K562 (cell line): Measurements from ENCODE around the gene ASIC3. TPM values are rescaled to one million over a fixed set of nuclear protein-coding genes. Genes with fewer than 3 reads are reported as not detected.

ENCODE experiments used
- ATF7 ChIP-seq: fragments of 450-650 bp; IDR thresholded peaks from 2 replicates; pipeline ENCODE4 v1.7.1; 2014; ENCODE audit warnings: mild to moderate bottlenecking, moderate library complexity
- BCOR ChIP-seq: fragments of 450-650 bp; IDR thresholded peaks from 2 replicates; pipeline ENCODE4 v1.6.1; 2016
- CAMTA2 ChIP-seq: fragments of 250-450 bp; sonication (Bioruptor Pico); conservative IDR thresholded peaks from 2 replicates; pipeline ENCODE4 v1.5.1; 2022
- CCNT2 ChIP-seq: IDR thresholded peaks from 2 replicates; pipeline ENCODE4 v1.6.1; 2011; ENCODE audit warnings: borderline replicate concordance, low read depth, mild to moderate bottlenecking, moderate library complexity, mixed read lengths, low read length; ENCODE audit not compliant: insufficient read length; ENCODE audit errors: extremely low read depth
- CEBPB ChIP-seq: fragments of 450-650 bp; IDR thresholded peaks from 2 replicates; pipeline ENCODE4 v1.6.1; 2016; ENCODE audit warnings: missing genetic modification characterization, missing compliant biosample characterization
- CHD2 ChIP-seq: IDR thresholded peaks from 2 replicates; pipeline ENCODE4 v1.6.1; 2011; ENCODE audit warnings: low read depth, low read length
- E2F3 ChIP-seq: fragments of 250-450 bp; sonication (Bioruptor Pico); IDR thresholded peaks from 2 replicates; pipeline ENCODE4 v1.4.0; 2020; ENCODE audit warnings: mild to moderate bottlenecking
- FOS ChIP-seq: IDR thresholded peaks from 3 replicates; pipeline ENCODE4 v1.6.1; 2011; ENCODE audit not compliant: insufficient read length; ENCODE audit errors: extremely low read depth
- FOXA1 ChIP-seq: fragments of 450-650 bp; IDR thresholded peaks from 2 replicates; pipeline ENCODE4 v1.6.1; 2016; ENCODE audit warnings: mild to moderate bottlenecking, borderline replicate concordance
- HDAC2 ChIP-seq: fragments of 450-650 bp; IDR thresholded peaks from 2 replicates; pipeline ENCODE4 v1.6.1; 2016; ENCODE audit warnings: mild to moderate bottlenecking
- HDGF ChIP-seq: fragments of 450-650 bp; IDR thresholded peaks from 2 replicates; pipeline ENCODE4 v1.6.1; 2016
- MTA1 ChIP-seq: fragments of 450-650 bp; IDR thresholded peaks from 2 replicates; pipeline ENCODE4 v1.6.1; 2017; ENCODE audit warnings: borderline replicate concordance
- MXI1 ChIP-seq: IDR thresholded peaks from 2 replicates; pipeline ENCODE4 v1.6.1; 2011; ENCODE audit warnings: low read depth, mild to moderate bottlenecking, improper control_type of control experiment, low read length
- NCOA2 ChIP-seq, 2 experiments: fragments of 450-650 bp; IDR thresholded peaks; 2 replicates each; pipeline ENCODE4 v1.6.1; 2018; ENCODE audit warnings: mild to moderate bottlenecking in 2 of 2, moderate library complexity in 1 of 2; ENCODE audit not compliant: partially characterized antibody in 2 of 2
- NEUROD1 ChIP-seq: fragments of 150-350 bp; IDR thresholded peaks from 2 replicates; pipeline ENCODE4 v1.6.1; 2014; ENCODE audit warnings: borderline replicate concordance, low read length, low read depth; ENCODE audit not compliant: partially characterized antibody
- NFRKB ChIP-seq: fragments of 450-650 bp; IDR thresholded peaks from 2 replicates; pipeline ENCODE4 v1.6.1; 2016; ENCODE audit warnings: low read depth
- RFX5 ChIP-seq: IDR thresholded peaks from 2 replicates; pipeline ENCODE4 v1.6.1; 2011; ENCODE audit warnings: low read depth, mild to moderate bottlenecking, improper control_type of control experiment, low read length
- SIN3A ChIP-seq, 2 experiments: fragments of 150-350 bp in 1 of 2; IDR thresholded peaks; 2 replicates each; pipeline ENCODE4 v1.6.1; 2011 to 2016; ENCODE audit warnings: borderline replicate concordance in 2 of 2, low read depth in 2 of 2, low read length in 2 of 2, mild to moderate bottlenecking in 2 of 2, moderate library complexity in 2 of 2; ENCODE audit not compliant: control insufficient read depth in 1 of 2
- SRSF3 ChIP-seq: fragments of 200-400 bp; formaldehyde crosslinking; IDR thresholded peaks from 2 replicates; pipeline ENCODE4 v1.6.1; 2016; ENCODE audit warnings: mild to moderate bottlenecking, low read length, moderate library complexity; ENCODE audit not compliant: insufficient read depth
- STAG1 ChIP-seq: sonication (generic); formaldehyde crosslinking; IDR thresholded peaks from 2 replicates; pipeline ENCODE4 v1.5.0; 2020; ENCODE audit warnings: missing genetic modification reagents, borderline replicate concordance
- ZNF23 ChIP-seq: fragments of 250-450 bp; sonication (Bioruptor Pico); IDR thresholded peaks from 2 replicates; pipeline ENCODE4 v1.4.0; 2020; ENCODE audit warnings: mild to moderate bottlenecking
- ZNF561 ChIP-seq: fragments of 450-650 bp; formaldehyde crosslinking; conservative IDR thresholded peaks from 2 replicates; pipeline ENCODE4 v1.4.0; 2020; ENCODE audit warnings: mild to moderate bottlenecking, moderate library complexity
- polyA plus RNA-seq, 8 experiments: library from polyadenylated mRNA; depleted of rRNA in 4 of 8; stranded (reverse) in 5 of 8; unstranded in 3 of 8; fragments of >200 nt; fragmentation: Nextera tagmentation in 2 of 8; fragmentation: Illumina TruSeq in 1 of 8; extraction: Ambion mirVana in 2 of 8; extraction: Trizol in 1 of 8; gene quantifications; 2 replicates each; pipeline versions ENCODE4 v1.2.1 to v1.2.3, GENCODE V29; 2011 to 2014; ENCODE audit warnings: inconsistent platforms in 1 of 8, missing spikeins in 1 of 8
- total RNA-seq, 7 experiments: library from RNA; depleted of rRNA in 6 of 7; stranded (reverse); fragments of >200 nt in 6 of 7; fragmentation: Illumina TruSeq in 2 of 7; extraction: Trizol in 2 of 7; gene quantifications; 2 replicates each; pipeline versions ENCODE4 v1.2.1 to v1.2.3, GENCODE V29; 2011 to 2021; ENCODE audit warnings: low replicate concordance in 1 of 7
- TF ChIP-seq, protein P1 (sequence below): fragments of 200-800 bp; sonication (Bioruptor generic); IDR thresholded peaks from 2 replicates; pipeline ENCODE4 v1.6.1; 2016; ENCODE audit warnings: missing genetic modification characterization, missing compliant biosample characterization
- TF ChIP-seq, protein P2 (sequence below), 3 experiments: fragments of 200-800 bp in 1 of 3; sonication (Bioruptor generic) in 1 of 3; sonication (generic) in 1 of 3; formaldehyde crosslinking in 1 of 3; IDR thresholded peaks; 2 replicates each; pipeline versions ENCODE4 v1.6.1 to v1.8.0; 2016 to 2022; ENCODE audit warnings: mild to moderate bottlenecking in 2 of 3, missing compliant biosample characterization in 2 of 3, missing genetic modification characterization in 2 of 3, missing genetic modification reagents in 1 of 3

Gene ASIC3
- total and polyA plus RNA-seq, 9 of the 15 experiments (the other 6 are each of a cell fraction or from before 2014, with no cell fraction given) = 0.11 to 5.0 (median 0.87) TPM

GRCh38 chr7:151083071-151083823 is 34.9 kb downstream of the ASIC3 start, which contains the start of gene TMUB1 (continued):
- TF ChIP-seq, protein P1, sequence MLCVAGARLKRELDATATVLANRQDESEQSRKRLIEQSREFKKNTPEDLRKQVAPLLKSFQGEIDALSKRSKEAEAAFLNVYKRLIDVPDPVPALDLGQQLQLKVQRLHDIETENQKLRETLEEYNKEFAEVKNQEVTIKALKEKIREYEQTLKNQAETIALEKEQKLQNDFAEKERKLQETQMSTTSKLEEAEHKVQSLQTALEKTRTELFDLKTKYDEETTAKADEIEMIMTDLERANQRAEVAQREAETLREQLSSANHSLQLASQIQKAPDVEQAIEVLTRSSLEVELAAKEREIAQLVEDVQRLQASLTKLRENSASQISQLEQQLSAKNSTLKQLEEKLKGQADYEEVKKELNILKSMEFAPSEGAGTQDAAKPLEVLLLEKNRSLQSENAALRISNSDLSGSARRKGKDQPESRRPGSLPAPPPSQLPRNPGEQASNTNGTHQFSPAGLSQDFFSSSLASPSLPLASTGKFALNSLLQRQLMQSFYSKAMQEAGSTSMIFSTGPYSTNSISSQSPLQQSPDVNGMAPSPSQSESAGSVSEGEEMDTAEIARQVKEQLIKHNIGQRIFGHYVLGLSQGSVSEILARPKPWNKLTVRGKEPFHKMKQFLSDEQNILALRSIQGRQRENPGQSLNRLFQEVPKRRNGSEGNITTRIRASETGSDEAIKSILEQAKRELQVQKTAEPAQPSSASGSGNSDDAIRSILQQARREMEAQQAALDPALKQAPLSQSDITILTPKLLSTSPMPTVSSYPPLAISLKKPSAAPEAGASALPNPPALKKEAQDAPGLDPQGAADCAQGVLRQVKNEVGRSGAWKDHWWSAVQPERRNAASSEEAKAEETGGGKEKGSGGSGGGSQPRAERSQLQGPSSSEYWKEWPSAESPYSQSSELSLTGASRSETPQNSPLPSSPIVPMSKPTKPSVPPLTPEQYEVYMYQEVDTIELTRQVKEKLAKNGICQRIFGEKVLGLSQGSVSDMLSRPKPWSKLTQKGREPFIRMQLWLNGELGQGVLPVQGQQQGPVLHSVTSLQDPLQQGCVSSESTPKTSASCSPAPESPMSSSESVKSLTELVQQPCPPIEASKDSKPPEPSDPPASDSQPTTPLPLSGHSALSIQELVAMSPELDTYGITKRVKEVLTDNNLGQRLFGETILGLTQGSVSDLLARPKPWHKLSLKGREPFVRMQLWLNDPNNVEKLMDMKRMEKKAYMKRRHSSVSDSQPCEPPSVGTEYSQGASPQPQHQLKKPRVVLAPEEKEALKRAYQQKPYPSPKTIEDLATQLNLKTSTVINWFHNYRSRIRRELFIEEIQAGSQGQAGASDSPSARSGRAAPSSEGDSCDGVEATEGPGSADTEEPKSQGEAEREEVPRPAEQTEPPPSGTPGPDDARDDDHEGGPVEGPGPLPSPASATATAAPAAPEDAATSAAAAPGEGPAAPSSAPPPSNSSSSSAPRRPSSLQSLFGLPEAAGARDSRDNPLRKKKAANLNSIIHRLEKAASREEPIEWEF = no peak
- TF ChIP-seq CAMTA2 (0 out of 2 replicates have a peak, but pooled peaks have one; percentile 52), MXI1 (peak; percentile 89), ATF7 (peak; percentile 84), E2F3 (peak; percentile 71; the same call in 1 of the 2 replicates), RFX5 (no peak), FOXA1 (no peak), SRSF3 (no peak), NFRKB (no peak), HDAC2 (peak; percentile 61), MTA1 (peak; percentile 46; the same call in 1 of the 2 replicates), STAG1 (CRISPR knock-in tag) (no peak), CEBPB (no peak), ZNF23 (CRISPR knock-in tag) (no peak), BCOR (0 out of 2 replicates have a peak, but pooled peaks have one; percentile 4), SIN3A (IDR thresholded peaks at IDR 0.05; ENCODE audit: borderline replicate concordance in 2 of 2, control insufficient read depth in 1 of 2, low read depth in 2 of 2, low read length in 2 of 2) (peak; percentile 78 to 86; a peak in 2 of 4 replicates), NCOA2 (IDR thresholded peaks at IDR 0.05; ENCODE audit: partially characterized antibody in 2 of 2) (no peak), CCNT2 (peak; percentile 76), FOS (no peak), NEUROD1 (peak; percentile 20), ZNF561 (no peak), CHD2 (peak; percentile 64), HDGF (no peak)
- TF ChIP-seq, protein P2, sequence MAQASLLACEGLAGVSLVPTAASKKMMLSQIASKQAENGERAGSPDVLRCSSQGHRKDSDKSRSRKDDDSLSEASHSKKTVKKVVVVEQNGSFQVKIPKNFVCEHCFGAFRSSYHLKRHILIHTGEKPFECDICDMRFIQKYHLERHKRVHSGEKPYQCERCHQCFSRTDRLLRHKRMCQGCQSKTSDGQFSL (CRISPR knock-in tag; IDR thresholded peaks at IDR 0.05) = peak; percentile 62; the same call in 1 of the 2 replicates
- TF ChIP-seq, protein P2 (tag; IDR thresholded peaks at IDR 0.05) = peak in 1 of 2 experiments; percentile 70; a peak in 1 of 4 replicates
